ENCODE results near the gene TRMT61B. TPM values are rescaled to one million over a fixed set of nuclear protein-coding genes. Genes with fewer than 3 reads are reported as not detected.

The TRMT61B gene
- total and polyA plus RNA-seq, 9 of the 15 experiments (the other 6 are each of a cell fraction or from before 2014, with no cell fraction given): 13.2 to 28.3 (median 19.5) TPM

DNA sequence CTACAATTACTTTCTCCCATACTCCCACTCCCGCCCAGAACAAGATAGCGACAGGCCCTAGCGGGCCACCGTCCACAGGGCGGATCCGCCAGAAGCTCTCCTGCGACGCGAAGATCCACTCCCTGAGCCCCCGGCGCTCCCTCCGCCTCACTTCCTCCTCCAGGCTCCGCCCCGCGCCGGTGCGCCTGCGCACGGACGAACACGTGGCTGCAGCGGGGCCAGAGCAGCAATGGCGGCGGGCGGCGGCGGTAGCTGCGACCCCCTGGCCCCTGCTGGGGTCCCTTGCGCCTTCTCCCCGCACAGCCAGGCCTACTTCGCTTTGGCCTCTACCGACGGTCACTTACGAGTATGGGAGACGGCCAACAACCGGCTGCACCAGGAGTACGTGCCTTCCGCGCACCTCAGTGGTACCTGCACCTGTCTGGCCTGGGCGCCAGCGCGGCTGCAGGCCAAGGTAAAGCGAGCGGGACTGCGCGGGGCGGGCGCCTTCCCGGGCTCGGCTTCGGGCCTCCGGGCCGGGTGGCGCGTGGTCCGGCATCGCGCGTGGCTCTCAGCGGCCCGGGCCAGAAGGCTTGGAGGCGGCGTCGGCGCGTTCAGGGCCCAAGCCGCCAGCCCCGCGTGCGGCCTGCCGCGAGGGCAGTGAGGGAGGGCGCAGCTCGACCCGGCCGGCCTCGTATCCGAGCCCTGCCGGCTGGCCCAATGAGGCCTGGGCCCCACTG lies 24.5 kb upstream of the TRMT61B start, which contains the start of gene WDR43 (continued):
- TF ChIP-seq, protein P1, sequence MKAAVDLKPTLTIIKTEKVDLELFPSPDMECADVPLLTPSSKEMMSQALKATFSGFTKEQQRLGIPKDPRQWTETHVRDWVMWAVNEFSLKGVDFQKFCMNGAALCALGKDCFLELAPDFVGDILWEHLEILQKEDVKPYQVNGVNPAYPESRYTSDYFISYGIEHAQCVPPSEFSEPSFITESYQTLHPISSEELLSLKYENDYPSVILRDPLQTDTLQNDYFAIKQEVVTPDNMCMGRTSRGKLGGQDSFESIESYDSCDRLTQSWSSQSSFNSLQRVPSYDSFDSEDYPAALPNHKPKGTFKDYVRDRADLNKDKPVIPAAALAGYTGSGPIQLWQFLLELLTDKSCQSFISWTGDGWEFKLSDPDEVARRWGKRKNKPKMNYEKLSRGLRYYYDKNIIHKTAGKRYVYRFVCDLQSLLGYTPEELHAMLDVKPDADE (conservative IDR thresholded peaks at IDR 0.05; ENCODE audit: control insufficient read depth, low read depth, low read length): peak; percentile 81
- TF ChIP-seq, protein P2, sequence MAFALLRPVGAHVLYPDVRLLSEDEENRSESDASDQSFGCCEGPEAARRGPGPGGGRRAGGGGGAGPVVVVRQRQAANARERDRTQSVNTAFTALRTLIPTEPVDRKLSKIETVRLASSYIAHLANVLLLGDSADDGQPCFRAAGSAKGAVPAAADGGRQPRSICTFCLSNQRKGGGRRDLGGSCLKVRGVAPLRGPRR (CRISPR knock-in tag; IDR thresholded peaks at IDR 0.05): no peak
- TF ChIP-seq PHTF2 (CRISPR knock-in tag; IDR thresholded peaks at IDR 0.05) (no peak), KLF1 (tag; IDR thresholded peaks at IDR 0.05) (peak; percentile 91), ZNF583 (CRISPR knock-in tag; IDR thresholded peaks at IDR 0.05) (no peak), PTTG1 (tag; IDR thresholded peaks at IDR 0.05; ENCODE audit: low read depth) (no peak), MCM5 (IDR thresholded peaks at IDR 0.05; ENCODE audit: low read depth) (no peak), SNIP1 (IDR thresholded peaks at IDR 0.05; ENCODE audit: low read depth) (no peak), POLR2AphosphoS2 (IDR thresholded peaks at IDR 0.05; ENCODE audit: low read length) (no peak), SETDB1 (IDR thresholded peaks at IDR 0.05; ENCODE audit: low read length) (no peak), ETV1 (tag; conservative IDR thresholded peaks at IDR 0.05; ENCODE audit: low read depth) (peak; percentile 56; the same call in 1 of the 2 replicates)
- TF ChIP-seq, protein P3, sequence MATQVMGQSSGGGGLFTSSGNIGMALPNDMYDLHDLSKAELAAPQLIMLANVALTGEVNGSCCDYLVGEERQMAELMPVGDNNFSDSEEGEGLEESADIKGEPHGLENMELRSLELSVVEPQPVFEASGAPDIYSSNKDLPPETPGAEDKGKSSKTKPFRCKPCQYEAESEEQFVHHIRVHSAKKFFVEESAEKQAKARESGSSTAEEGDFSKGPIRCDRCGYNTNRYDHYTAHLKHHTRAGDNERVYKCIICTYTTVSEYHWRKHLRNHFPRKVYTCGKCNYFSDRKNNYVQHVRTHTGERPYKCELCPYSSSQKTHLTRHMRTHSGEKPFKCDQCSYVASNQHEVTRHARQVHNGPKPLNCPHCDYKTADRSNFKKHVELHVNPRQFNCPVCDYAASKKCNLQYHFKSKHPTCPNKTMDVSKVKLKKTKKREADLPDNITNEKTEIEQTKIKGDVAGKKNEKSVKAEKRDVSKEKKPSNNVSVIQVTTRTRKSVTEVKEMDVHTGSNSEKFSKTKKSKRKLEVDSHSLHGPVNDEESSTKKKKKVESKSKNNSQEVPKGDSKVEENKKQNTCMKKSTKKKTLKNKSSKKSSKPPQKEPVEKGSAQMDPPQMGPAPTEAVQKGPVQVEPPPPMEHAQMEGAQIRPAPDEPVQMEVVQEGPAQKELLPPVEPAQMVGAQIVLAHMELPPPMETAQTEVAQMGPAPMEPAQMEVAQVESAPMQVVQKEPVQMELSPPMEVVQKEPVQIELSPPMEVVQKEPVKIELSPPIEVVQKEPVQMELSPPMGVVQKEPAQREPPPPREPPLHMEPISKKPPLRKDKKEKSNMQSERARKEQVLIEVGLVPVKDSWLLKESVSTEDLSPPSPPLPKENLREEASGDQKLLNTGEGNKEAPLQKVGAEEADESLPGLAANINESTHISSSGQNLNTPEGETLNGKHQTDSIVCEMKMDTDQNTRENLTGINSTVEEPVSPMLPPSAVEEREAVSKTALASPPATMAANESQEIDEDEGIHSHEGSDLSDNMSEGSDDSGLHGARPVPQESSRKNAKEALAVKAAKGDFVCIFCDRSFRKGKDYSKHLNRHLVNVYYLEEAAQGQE (IDR thresholded peaks at IDR 0.05; ENCODE audit: borderline replicate concordance): no peak
- TF ChIP-seq, protein P3 (CRISPR knock-in tag; IDR thresholded peaks at IDR 0.05; ENCODE audit: low read depth): no peak
- TF ChIP-seq, protein P4, sequence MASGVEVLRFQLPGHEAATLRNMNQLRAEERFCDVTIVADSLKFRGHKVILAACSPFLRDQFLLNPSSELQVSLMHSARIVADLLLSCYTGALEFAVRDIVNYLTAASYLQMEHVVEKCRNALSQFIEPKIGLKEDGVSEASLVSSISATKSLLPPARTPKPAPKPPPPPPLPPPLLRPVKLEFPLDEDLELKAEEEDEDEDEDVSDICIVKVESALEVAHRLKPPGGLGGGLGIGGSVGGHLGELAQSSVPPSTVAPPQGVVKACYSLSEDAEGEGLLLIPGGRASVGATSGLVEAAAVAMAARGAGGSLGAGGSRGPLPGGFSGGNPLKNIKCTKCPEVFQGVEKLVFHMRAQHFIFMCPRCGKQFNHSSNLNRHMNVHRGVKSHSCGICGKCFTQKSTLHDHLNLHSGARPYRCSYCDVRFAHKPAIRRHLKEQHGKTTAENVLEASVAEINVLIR (CRISPR knock-in tag; IDR thresholded peaks at IDR 0.05): peak; percentile 79
